Midbrain (tissue), 1 donor: ENCODE measurements around the gene PPP3CB.

ENCODE experiments used
- DNase-seq: peaks from one replicate; lab custom pipeline; 2025; lab: John Stamatoyannopoulos, UW

The PPP3CB gene

GRCh38 chr10:73480158-73480557 lies 15.7 kb downstream of the PPP3CB start:
- DNase-seq, result no peak

- no peak for DNase-seq
These were observed 17.2 kb downstream of the PPP3CB start for GRCh38 chr10:73478636-73479035.

GRCh38 chr10:73471226-73471625 lies 24.6 kb downstream of the PPP3CB start:
- no peak for DNase-seq

GRCh38 chr10:73469579-73469978 lies 26.2 kb downstream of the PPP3CB start:
- DNase-seq, result no peak

- no peak for DNase-seq
These were observed 28.6 kb downstream of the PPP3CB start for GRCh38 chr10:73467206-73467605.

GRCh38 chr10:73465978-73466726 lies 29.7 kb downstream of the PPP3CB start:
- no peak for DNase-seq

- DNase-seq, result no peak
These were observed 34.9 kb downstream of the PPP3CB start for GRCh38 chr10:73460897-73461296.

- DNase-seq, result no peak
These were observed 36.0 kb downstream of the PPP3CB start for GRCh38 chr10:73459683-73460314.

- DNase-seq, result no peak
These were observed 39.5 kb downstream of the PPP3CB start for GRCh38 chr10:73456187-73456890.

- no peak for DNase-seq
These were observed 46.7 kb downstream of the PPP3CB start for GRCh38 chr10:73449113-73449512.

GRCh38 chr10:73448384-73448783 lies 47.4 kb downstream of the PPP3CB start:
- DNase-seq, result no peak

- no peak for DNase-seq
These were observed 48.9 kb downstream of the PPP3CB start for GRCh38 chr10:73446926-73447325.

GRCh38 chr10:73444457-73444856 lies 51.4 kb downstream of the PPP3CB start:
- no peak for DNase-seq

- DNase-seq, result no peak
These were observed 56.1 kb downstream of the PPP3CB start for GRCh38 chr10:73439605-73440312.

GRCh38 chr10:73439055-73439454 lies 56.8 kb downstream of the PPP3CB start:
- no peak for DNase-seq

- no peak for DNase-seq
These were observed 62.3 kb downstream of the PPP3CB start, which contains the start of gene MSS51 for GRCh38 chr10:73433538-73433867. MSS51 (minus strand) TSS chr10:73433561; CDS start chr10:73428284, 5,277 bp downstream.

- no peak for DNase-seq
These were observed 62.9 kb downstream of the PPP3CB start for GRCh38 chr10:73432646-73433537.

- no peak for DNase-seq
These were observed 69.5 kb downstream of the PPP3CB start for GRCh38 chr10:73426318-73426717.

GRCh38 chr10:73424478-73424877 lies 71.3 kb downstream of the PPP3CB start:
- DNase-seq, result no peak

- DNase-seq, result no peak
These were observed 72.5 kb downstream of the PPP3CB start for GRCh38 chr10:73423309-73423708.

GRCh38 chr10:73416571-73416970 lies 79.3 kb downstream of the PPP3CB start:
- DNase-seq, result no peak
